ENCODE measurements around the gene UBE2D3. TPM values are rescaled to one million over a fixed set of nuclear protein-coding genes. Genes with fewer than 3 reads are reported as not detected.

UBE2D3 gene
- total and polyA plus RNA-seq, 2 of the 4 experiments (the other 2 are of a cell fraction): 233 to 387 TPM

DNA sequence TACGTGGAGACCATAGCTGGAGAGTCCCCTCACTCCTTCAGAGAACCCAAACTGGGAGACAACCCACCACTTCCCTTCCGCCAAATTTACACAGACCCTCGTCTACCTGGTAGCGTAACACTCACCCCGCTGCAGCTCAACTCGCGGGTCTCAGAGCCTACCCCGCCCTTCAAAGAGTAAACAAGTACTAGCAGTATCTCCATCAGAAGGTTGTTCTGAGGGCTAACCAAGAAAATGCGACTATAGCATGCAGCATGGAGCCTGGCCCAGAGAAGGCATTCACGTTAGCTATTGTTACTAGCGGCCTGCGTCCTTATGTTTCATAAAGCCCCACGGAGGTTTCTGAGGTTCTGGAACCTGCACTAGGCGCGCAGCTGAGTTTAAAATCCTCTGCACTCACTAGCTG is 66.1 kb downstream of the UBE2D3 start:
- peak overlapping the region; percentile 99 for H2AFZ ChIP-seq (replicated peaks; ENCODE audit: low read length, poor library complexity)
- 0 out of 2 replicates have a peak, but pooled peaks cover 4% of the 10 kb centered on the region for H4K20me1 ChIP-seq (ENCODE audit: insufficient read depth, low read length)
- peak overlapping the region; percentile 5; the same call in 1 of the 2 replicates for H2BK20ac ChIP-seq (ENCODE audit: low read depth, low read length)
- intact Hi-C loops (cut with micrococcal nuclease): loop anchor here (2.0 to 5.0 kb wide), 4 partner anchors 56 to 246 kb away; no protein-coding TSS in a partner anchor
- dilution Hi-C loops (cut with HindIII; ENCODE audit: low sequenced_read_pairs, unreplicated experiment): no loop called here
- H3K36me3 ChIP-seq (ENCODE audit: control insufficient read depth, insufficient read depth, low read length): no peaks in the 10 kb centered on the region
- peak overlapping the region; percentile 77 for H3K4ac ChIP-seq (ENCODE audit: low read depth, low read length)
- peak overlapping the region; percentile 91 for H3K4me2 ChIP-seq (ENCODE audit: low read depth, low read length)
- peak overlapping the region; percentile 65 for H4K5ac ChIP-seq (ENCODE audit: low read depth, low read length)
- H3K9me3 ChIP-seq (ENCODE audit: control insufficient read depth, insufficient read depth, low read length): no peaks in the 10 kb centered on the region
- DNase-seq (peak; percentile 2), ATAC-seq (ENCODE audit: low read depth) (peak; percentile 9)
- TF ChIP-seq, protein P1, sequence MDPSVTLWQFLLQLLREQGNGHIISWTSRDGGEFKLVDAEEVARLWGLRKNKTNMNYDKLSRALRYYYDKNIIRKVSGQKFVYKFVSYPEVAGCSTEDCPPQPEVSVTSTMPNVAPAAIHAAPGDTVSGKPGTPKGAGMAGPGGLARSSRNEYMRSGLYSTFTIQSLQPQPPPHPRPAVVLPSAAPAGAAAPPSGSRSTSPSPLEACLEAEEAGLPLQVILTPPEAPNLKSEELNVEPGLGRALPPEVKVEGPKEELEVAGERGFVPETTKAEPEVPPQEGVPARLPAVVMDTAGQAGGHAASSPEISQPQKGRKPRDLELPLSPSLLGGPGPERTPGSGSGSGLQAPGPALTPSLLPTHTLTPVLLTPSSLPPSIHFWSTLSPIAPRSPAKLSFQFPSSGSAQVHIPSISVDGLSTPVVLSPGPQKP (IDR thresholded peaks at IDR 0.05; ENCODE audit: borderline replicate concordance, low read depth, low read length): no peak
- TF ChIP-seq MAZ (IDR thresholded peaks at IDR 0.05; ENCODE audit: borderline replicate concordance, low read depth, low read length) (no peak), RCOR1 (IDR thresholded peaks at IDR 0.05; ENCODE audit: insufficient replicate concordance, low read length) (no peak), BHLHE40 (IDR thresholded peaks at IDR 0.05; ENCODE audit: low read depth, low read length) (no peak), MXI1 (IDR thresholded peaks at IDR 0.05; ENCODE audit: borderline replicate concordance, low read depth, low read length) (no peak), MAFK (IDR thresholded peaks at IDR 0.05; ENCODE audit: low read depth, low read length) (no peak), RAD21 (IDR thresholded peaks at IDR 0.05; ENCODE audit: low read length) (no peak), FOS (IDR thresholded peaks at IDR 0.05; ENCODE audit: low read depth, low read length) (no peak), RFX5 (IDR thresholded peaks at IDR 0.05; ENCODE audit: low read depth, low read length) (no peak), SMC3 (IDR thresholded peaks at IDR 0.05; ENCODE audit: low read depth, low read length) (no peak), POLR2A (IDR thresholded peaks at IDR 0.05; ENCODE audit: low read depth, low read length) (no peak), CEBPB (IDR thresholded peaks at IDR 0.05; ENCODE audit: low read depth, low read length) (no peak), NFE2L2 (IDR thresholded peaks at IDR 0.05; ENCODE audit: low read depth, low read length) (no peak), CHD1 (IDR thresholded peaks at IDR 0.05; ENCODE audit: low read depth, low read length) (no peak)
- TF ChIP-seq, protein P2, sequence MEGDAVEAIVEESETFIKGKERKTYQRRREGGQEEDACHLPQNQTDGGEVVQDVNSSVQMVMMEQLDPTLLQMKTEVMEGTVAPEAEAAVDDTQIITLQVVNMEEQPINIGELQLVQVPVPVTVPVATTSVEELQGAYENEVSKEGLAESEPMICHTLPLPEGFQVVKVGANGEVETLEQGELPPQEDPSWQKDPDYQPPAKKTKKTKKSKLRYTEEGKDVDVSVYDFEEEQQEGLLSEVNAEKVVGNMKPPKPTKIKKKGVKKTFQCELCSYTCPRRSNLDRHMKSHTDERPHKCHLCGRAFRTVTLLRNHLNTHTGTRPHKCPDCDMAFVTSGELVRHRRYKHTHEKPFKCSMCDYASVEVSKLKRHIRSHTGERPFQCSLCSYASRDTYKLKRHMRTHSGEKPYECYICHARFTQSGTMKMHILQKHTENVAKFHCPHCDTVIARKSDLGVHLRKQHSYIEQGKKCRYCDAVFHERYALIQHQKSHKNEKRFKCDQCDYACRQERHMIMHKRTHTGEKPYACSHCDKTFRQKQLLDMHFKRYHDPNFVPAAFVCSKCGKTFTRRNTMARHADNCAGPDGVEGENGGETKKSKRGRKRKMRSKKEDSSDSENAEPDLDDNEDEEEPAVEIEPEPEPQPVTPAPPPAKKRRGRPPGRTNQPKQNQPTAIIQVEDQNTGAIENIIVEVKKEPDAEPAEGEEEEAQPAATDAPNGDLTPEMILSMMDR (conservative IDR thresholded peaks at IDR 0.05; ENCODE audit: low read depth, low read length): no peak
- TF ChIP-seq, protein P3, sequence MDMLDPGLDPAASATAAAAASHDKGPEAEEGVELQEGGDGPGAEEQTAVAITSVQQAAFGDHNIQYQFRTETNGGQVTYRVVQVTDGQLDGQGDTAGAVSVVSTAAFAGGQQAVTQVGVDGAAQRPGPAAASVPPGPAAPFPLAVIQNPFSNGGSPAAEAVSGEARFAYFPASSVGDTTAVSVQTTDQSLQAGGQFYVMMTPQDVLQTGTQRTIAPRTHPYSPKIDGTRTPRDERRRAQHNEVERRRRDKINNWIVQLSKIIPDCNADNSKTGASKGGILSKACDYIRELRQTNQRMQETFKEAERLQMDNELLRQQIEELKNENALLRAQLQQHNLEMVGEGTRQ (IDR thresholded peaks at IDR 0.05; ENCODE audit: low read depth, low read length): no peak
- in situ Hi-C loops (cut with MboI; ENCODE audit: low sequenced_read_pairs): no loop called here
- peaks cover 5% of the 10 kb centered on the region for H3K4me1 ChIP-seq (ENCODE audit: control insufficient read depth, insufficient read depth, low read length)
- ChIA-PET POLR2A (ENCODE audit: unreplicated experiment) (interaction anchor here (0.6 kb wide), 3 partner anchors 42 to 393 kb away, joined by 4 to 16 read pairs (median 5); no protein-coding TSS in a partner anchor), CTCF (no interaction called here)
- H2BK15ac ChIP-seq (ENCODE audit: low read depth, low read length): peak overlapping the region; percentile 55; the same call in 1 of the 3 replicates
- no TSS peak for BruUV-seq (replicated peaks)
- H3K23ac ChIP-seq (ENCODE audit: low read depth, low read length): peak overlapping the region; percentile 78
- peak overlapping the region; percentile 76 for H3K9ac ChIP-seq (ENCODE audit: low read depth, low read length)
- peak overlapping the region; percentile 36 for H3K56ac ChIP-seq (ENCODE audit: extremely low read depth, insufficient read depth, low read length)
- peak overlapping the region; percentile 93 for H3K4me3 ChIP-seq (ENCODE audit: insufficient read depth, low read depth, low read length)
- H3K27me3 ChIP-seq (ENCODE audit: control insufficient read depth, insufficient read depth, low read length): no peaks in the 10 kb centered on the region
- 27% methylated on average over 4 of the region's 15 CpGs; no CpG with 5 or more reads in 1 of the 2 experiments for WGBS, 2 experiments (ENCODE audit: extremely low coverage in 2 of 2, insufficient read length in 1 of 2)
- peak overlapping the region; percentile 35 for H2BK5ac ChIP-seq (ENCODE audit: low read depth, low read length, poor library complexity, severe bottlenecking)
- peak overlapping the region; percentile 72 for H3K14ac ChIP-seq (replicated peaks; ENCODE audit: low read depth, low read length)
- H3K18ac ChIP-seq (ENCODE audit: low read depth, low read length): peak overlapping the region; percentile 69
- H3K9me1 ChIP-seq (ENCODE audit: insufficient read depth, low read length): peaks cover 7% of the 10 kb centered on the region; the same call in 1 of the 2 replicates
- H4K8ac ChIP-seq (ENCODE audit: low read depth in 2 of 2, low read length in 2 of 2): peak overlapping the region; percentile 30 to 84; a peak in 3 of 4 replicates
- peak overlapping the region; percentile 33; the same call in 1 of the 2 replicates for H2BK120ac ChIP-seq (ENCODE audit: low read depth, low read length)
- peak overlapping the region; percentile 70 for H2AK9ac ChIP-seq (replicated peaks; ENCODE audit: low read depth, low read length, poor library complexity)
- peak overlapping the region; percentile 54 for H3K27ac ChIP-seq (ENCODE audit: insufficient read depth, low read length)
- peaks cover 16 to 40% of the 10 kb centered on the region in 2 experiments; a peak in 3 of 4 replicates for H3K79me1 ChIP-seq (ENCODE audit: low read depth in 1 of 2, low read length in 2 of 2)
- no peak overlapping the region for H2AK5ac ChIP-seq (ENCODE audit: low read depth, low read length)
- peak overlapping the region; percentile 67; the same call in 1 of the 2 replicates for H4K91ac ChIP-seq (ENCODE audit: insufficient read depth, low read depth, low read length)

All from IMR-90 (cell line).